ENCODE data around the gene ZBTB40.

The ZBTB40 gene

GRCh38 chr1:22434717-22435116 is 16.9 kb upstream of the ZBTB40 start:
- DNase-seq (ENCODE audit: low spot score), result no peak

DNA sequence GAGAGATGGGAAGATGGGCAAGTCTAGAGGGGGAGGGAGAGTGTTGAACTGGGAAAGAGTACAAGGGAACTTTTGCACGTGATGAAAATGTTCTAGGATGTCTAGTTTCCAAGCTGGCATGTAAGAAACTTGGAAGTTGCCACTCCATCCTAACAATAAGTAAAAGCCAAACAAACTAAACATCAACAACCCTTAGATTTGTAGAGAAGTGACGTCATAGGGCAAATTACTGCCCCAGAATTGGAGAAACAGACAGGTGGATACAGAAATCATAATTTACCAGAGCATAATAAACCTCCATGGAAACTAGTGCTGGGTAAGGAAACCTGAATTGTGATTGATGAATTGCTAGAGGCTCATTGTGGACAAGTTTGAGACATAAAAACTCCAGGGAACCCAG is 14.7 kb upstream of the ZBTB40 start:
- DNase-seq (ENCODE audit: low spot score), result no peak

- no peak for DNase-seq (ENCODE audit: low spot score)
These were observed 14.1 kb upstream of the ZBTB40 start for GRCh38 chr1:22437573-22437972.

DNA sequence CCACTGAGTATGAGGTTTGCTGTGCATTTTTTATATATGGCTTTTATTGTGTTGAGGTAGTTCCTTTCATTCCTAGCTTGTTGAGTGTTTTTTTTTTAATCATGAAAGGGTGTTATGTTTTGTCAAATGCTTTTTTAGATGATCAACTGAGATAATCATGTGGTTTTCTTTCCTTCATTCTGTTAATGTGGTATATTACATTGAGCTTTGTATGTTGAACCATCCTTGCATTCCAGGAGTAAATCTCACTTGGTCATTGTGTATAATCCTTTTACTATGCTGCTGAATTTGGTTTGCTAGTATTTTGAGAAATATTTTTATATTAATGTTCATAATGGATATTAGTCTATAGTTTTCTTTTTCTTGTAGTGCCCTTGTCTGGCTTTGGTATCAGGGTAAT is 11.1 kb upstream of the ZBTB40 start:
- DNase-seq (ENCODE audit: low spot score), result no peak

DNA sequence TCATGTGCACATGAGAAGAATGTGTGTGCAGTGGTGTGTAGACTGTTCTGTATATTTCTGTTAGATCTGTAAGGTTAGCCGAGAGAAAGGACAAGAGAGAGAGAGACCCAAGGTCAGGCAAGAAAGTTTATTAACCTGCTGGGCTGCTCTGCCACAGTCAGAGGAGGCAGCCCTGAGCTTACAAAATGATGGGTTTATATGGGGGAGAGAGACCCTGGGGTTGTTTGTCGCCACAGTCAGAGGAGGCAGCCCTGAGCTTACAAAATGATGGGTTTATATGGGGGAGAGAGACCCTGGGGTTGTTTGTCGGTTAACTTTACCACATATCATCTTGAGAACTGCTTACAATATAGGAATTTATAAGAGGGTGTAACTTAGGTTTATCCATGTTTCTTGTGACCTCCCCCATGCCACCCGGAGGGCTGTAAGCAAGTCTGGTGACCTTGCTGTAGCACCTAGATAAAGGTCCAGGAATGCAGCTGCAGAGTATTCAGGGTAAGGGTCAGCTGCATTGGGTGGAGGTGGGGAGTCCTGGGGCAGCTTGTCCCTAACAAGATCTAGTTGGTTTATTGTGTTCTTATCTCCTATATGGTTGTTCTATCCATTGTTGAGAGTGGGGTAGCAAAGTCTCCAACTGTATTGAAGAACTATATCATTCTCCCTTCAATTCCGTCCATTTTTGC is 9.3 kb upstream of the ZBTB40 start:
- DNase-seq (ENCODE audit: low spot score), result no peak

DNA sequence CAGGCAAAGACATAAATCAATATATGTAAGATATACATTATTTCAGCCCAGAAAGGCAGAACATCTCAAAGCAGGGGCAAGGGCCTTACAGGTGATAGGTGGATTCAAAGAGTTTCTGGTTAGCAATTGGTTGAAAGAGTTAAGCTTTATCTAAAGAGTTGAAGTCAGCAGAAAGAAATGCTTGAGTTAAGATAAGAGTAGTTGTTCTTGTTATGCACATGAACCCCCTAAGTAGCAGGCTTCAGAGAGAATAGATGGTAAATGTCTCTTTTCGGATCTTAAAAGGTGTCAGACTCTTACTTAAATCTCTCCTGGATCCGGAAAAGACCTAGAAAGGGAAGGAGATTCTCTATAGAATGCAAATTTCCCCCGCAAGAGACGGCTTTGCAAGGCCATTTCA is 8.3 kb upstream of the ZBTB40 start:
- no peak for DNase-seq (ENCODE audit: low spot score)

DNA sequence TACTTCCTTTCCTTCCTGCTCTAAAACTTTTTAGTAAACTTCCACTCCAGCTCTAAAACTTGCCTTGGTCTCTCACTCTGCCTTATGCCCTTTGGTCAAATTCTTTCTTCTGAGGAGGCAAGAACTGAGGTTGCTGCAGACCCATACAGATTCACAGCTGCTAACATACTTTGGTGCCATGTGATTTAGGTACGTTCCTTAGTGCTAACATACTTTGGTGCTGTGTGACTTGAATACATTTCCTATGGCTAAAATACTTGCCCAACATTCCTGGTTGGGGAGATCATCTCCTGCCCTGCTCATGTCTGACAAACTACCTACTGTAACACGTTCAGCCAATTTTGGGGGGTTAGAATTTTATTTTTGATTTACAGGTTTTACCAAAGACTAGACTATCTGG is 6.8 kb upstream of the ZBTB40 start:
- DNase-seq (ENCODE audit: low spot score), result no peak

GRCh38 chr1:22447621-22448111 is 4.0 kb upstream of the ZBTB40 start:
- peak; percentile 82 for DNase-seq (ENCODE audit: low spot score)

DNA sequence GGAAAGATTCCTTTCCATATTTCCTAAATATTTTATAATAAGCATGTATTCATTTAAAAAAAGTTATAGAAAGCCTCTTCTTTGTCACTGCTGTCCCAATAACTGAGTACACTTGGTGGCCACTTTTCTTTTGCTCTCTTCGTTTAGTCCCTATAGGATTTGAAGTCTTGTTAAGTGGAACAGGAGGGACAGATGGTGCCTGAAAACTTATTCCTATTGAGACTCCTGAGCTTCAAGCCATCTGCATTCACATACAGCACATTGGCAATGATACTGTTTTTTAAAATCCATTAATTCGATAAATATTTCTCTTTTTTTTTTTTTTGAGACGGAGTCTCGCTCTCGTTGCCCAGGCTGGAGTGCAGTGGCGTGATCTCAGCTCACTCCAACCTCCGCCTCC is 2.0 kb upstream of the ZBTB40 start:
- no peak for DNase-seq (ENCODE audit: low spot score)

DNA sequence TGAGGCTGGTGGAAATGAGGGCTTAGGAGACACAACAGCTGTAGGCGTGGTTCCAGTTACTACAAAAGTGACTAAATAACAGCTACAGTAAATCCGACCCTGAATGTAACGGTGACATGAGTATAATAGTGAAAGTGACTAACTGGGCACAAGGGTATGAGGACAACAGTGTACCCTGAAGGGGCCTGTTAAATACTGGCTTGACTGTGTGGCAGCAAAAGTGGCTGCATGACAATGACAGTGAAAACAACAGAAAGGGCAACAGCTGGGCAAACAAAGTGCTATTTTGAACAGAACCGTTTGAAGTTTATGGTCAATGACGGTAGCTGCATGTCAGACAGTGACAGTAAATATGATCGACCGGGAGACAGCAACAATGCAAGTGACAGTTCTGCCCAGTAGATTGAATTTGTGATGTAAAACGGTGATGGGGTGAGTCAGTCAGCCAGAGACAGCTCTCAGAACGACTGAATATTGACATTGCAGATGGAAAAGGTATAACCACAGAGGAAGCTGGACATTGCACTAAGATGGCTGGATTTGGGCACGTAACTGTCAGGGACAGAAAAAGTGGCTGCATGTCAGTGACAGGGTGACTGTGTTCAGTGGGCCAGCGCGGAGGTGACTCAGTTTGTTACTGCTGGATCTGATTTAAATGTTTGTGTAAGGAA is 1.2 kb upstream of the ZBTB40 start:
- DNase-seq (ENCODE audit: low spot score), result no peak

- peak; percentile 31 for DNase-seq (ENCODE audit: low spot score)
These were observed 868 bp downstream of the ZBTB40 start for GRCh38 chr1:22452481-22452957.

DNA sequence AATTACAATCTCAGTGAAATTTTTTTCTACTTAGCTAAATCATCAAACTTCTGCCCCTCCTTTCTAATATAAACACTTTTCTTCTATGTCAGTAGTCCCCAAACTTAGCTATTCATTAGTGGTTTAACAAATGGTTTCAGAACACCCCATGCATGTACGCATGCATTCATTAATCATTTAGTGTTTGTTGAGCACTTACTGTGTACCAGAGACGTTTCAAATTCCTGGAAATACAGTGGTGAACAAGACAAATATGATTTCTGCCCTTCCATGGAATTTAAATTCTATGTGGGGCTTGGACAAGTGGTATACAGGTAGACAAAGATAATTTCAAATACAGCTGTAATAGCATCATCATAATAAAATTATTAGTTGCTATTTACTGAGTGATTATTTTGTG is 1.5 kb downstream of the ZBTB40 start:
- no peak for DNase-seq (ENCODE audit: low spot score)

GRCh38 chr1:22454476-22455056 is 2.9 kb downstream of the ZBTB40 start:
- DNase-seq (ENCODE audit: low spot score), result no peak

GRCh38 chr1:22457345-22457744 is 5.7 kb downstream of the ZBTB40 start:
- DNase-seq (ENCODE audit: low spot score), result no peak

DNA sequence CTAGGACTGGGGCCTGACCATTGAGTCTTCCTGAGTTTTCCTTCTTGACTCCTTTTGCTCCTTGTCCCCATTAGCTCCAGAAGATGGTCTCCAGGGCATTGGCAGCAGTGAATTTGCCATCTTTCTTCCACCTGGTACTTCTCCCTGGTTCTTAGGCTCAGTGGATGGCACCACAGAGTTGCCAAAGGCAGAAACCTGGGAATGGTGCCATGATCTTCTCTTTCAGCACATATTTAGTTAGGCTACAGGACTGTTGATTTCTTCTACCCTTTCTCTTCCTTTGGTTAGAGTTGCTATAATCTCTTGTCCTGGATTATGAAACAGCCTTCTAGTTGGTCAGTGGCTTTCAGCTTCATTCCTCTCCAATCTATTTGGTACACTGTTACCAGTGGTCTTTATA is 6.2 kb downstream of the ZBTB40 start:
- DNase-seq (ENCODE audit: low spot score), result no peak

- DNase-seq (ENCODE audit: low spot score), result no peak
These were observed 9.4 kb downstream of the ZBTB40 start for GRCh38 chr1:22461100-22461499.

GRCh38 chr1:22461678-22462527 is 10.3 kb downstream of the ZBTB40 start:
- no peak for DNase-seq (ENCODE audit: low spot score)

DNA sequence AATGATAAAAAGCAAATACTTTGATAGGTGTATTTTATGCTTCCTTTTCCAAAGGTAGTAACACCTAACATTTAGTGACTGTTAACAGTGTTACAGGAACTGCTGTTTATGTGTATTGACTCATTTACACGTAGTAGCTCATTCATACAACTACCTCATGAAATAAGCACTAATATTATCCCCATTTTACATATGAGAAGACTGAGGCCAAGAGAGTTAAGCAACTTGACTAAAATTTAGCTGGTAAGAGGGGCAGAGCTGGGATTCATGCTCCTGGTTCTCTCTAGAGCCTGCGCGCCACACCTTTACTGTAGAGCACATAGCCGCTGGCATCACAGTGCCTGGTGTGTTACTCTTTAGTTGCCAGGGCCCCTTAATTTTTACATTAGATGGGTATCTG is 11.3 kb downstream of the ZBTB40 start:
- DNase-seq (ENCODE audit: low spot score), result no peak

DNA sequence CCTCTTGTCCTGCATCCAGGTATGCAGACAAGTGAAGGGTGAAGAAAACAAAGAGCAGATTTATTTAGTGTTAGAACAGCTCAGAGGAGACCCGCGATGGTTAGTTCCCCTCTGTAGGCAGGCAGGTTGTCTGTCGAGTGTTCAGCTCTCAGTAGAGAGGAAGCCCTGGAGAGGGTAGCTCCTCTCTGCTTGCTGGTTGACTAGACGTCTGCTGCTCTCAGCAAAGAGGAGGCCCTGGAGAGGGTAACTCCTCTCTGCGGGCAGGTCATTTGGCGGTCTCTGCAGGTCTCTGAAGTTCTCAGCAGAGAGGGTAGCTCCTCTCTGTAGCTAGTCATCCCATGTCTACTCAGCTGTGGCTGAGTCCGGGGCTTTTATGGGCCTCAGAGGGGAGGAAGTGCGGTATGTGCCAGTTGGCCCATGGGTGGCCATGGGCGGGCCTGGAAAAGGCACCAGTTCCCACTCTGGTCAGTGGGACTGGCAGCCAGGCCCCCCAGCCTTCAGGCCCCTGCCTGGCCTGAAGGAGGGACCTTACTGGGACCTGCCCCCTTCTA is 13.4 kb downstream of the ZBTB40 start:
- DNase-seq (ENCODE audit: low spot score), result no peak

GRCh38 chr1:22465671-22466070 is 14.0 kb downstream of the ZBTB40 start:
- no peak for DNase-seq (ENCODE audit: low spot score)

GRCh38 chr1:22470227-22470626 is 18.6 kb downstream of the ZBTB40 start:
- no peak for DNase-seq (ENCODE audit: low spot score)

- DNase-seq (ENCODE audit: low spot score), result no peak
These were observed 19.4 kb downstream of the ZBTB40 start for GRCh38 chr1:22471078-22471477.

Measured in kidney tubule cell (primary cell).